DND-41 (cell line): ENCODE data around the gene IQCK.

Source experiments
- ATAC-seq: fragments of 200-7000 bp; cut with Tn5 transposase; 3 replicates; pipeline ENCODE4 v1.9.1; 2021; ENCODE audit warnings: low read depth; ENCODE audit not compliant: insufficient read depth
- DNase-seq: peaks from one replicate; pipeline ENCODE4 v3.0.0-alpha.2; 2020
- H2AFZ ChIP-seq: 2 replicates; pipeline ENCODE4 v1.6.0; 2012; ENCODE audit warnings: low read depth, low read length
- H3K27ac ChIP-seq: 2 replicates; pipeline ENCODE4 v1.5.1; 2012; ENCODE audit warnings: low read length, inconsistent platforms
- H3K27me3 ChIP-seq: fragments of 200-600 bp; sonication (generic); 2 replicates; pipeline ENCODE4 v1.6.0; 2012; ENCODE audit warnings: low read length, mild to moderate bottlenecking, inconsistent platforms; ENCODE audit not compliant: insufficient read depth, poor library complexity
- H3K36me3 ChIP-seq: 2 replicates; pipeline ENCODE4 v1.5.1; 2012; ENCODE audit warnings: low read length, inconsistent platforms; ENCODE audit not compliant: insufficient read depth
- H3K4me1 ChIP-seq: 2 replicates; pipeline ENCODE4 v1.5.1; 2012; ENCODE audit warnings: mild to moderate bottlenecking, low read length; ENCODE audit not compliant: insufficient read depth
- H3K4me2 ChIP-seq: 2 replicates; pipeline ENCODE4 v1.6.0; 2012; ENCODE audit warnings: mild to moderate bottlenecking, moderate library complexity, low read length, inconsistent platforms; ENCODE audit not compliant: insufficient read depth
- H3K4me3 ChIP-seq, 2 experiments: fragments of 200-600 bp in 1 of 2; shearing (Covaris generic) in 1 of 2; 2 replicates each; pipeline ENCODE4 v1.5.1; 2012 to 2016; ENCODE audit warnings: inconsistent platforms in 2 of 2, low read length in 2 of 2, mild to moderate bottlenecking in 2 of 2, low read depth in 1 of 2, moderate library complexity in 1 of 2
- H3K79me2 ChIP-seq: 2 replicates; pipeline ENCODE4 v1.6.0; 2012; ENCODE audit warnings: low read length, inconsistent platforms; ENCODE audit not compliant: insufficient read depth
- H3K9ac ChIP-seq: 2 replicates; pipeline ENCODE4 v1.6.0; 2012; ENCODE audit warnings: low read depth, mild to moderate bottlenecking, inconsistent platforms, low read length, moderate library complexity
- H3K9me3 ChIP-seq: 2 replicates; pipeline ENCODE4 v1.5.1; 2012; ENCODE audit warnings: low read length, moderate library complexity, mild to moderate bottlenecking, inconsistent platforms; ENCODE audit not compliant: insufficient read depth, severe bottlenecking
- H4K20me1 ChIP-seq: 2 replicates; pipeline ENCODE4 v1.6.0; 2012; ENCODE audit warnings: low read length; ENCODE audit not compliant: insufficient read depth
- EZH2 ChIP-seq: IDR thresholded peaks from 3 replicates; pipeline ENCODE4 v1.6.1; 2012; ENCODE audit warnings: borderline replicate concordance, low read depth, mild to moderate bottlenecking, moderate library complexity, low read length, inconsistent platforms; ENCODE audit not compliant: severe bottlenecking
- TF ChIP-seq, protein P1 (sequence below): IDR thresholded peaks from 2 replicates; pipeline ENCODE4 v1.5.1; 2012; ENCODE audit warnings: borderline replicate concordance, low read length, moderate library complexity, mild to moderate bottlenecking; ENCODE audit not compliant: poor library complexity, severe bottlenecking; ENCODE audit errors: extremely low read depth

Gene IQCK

DNA sequence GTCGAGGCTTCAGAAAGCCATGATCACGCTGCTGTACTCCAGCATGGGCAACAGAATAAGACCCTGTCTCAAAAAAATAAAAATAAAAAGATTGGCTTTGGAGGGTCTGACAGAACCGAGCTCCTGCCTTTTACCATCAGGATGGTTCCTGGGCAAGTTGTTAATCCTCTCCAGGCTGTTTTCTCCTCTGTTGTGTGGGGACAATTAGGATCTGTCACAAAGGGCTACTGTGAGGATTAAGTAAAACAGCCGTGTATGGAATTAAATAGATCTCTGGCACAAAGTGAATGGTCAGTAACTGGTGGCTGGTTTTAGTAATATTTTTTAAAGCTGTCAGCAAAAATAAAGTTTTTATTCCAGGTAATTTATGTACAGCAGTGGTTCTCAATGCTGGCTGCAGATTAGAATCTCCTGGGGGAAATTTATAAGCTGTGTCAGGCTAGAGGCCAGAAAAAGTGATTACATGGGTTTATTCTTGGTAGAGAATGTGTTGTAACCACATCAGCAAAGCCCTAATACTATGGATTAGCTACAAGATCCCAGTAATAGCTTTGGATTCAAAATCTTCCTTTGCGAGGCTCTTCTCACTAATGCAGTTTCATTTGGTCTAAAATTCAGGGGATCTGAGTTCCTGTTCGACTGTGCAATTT, 119.4 kb downstream of the IQCK start:
- Histone ChIP-seq H3K27ac (no peak overlapping the region), H2AFZ (no peak overlapping the region), H3K4me2 (no peak overlapping the region), H3K36me3 (no peaks in the 10 kb centered on the region), H4K20me1 (no peaks in the 10 kb centered on the region), H3K27me3 (no peaks in the 10 kb centered on the region), H3K79me2 (no peaks in the 10 kb centered on the region), H3K4me1 (no peaks in the 10 kb centered on the region), H3K9ac (no peak overlapping the region), H3K4me3 (no peak overlapping the region), H3K9me3 (no peaks in the 10 kb centered on the region)
- ATAC-seq (no peak), DNase-seq (no peak)
- TF ChIP-seq, protein P1, sequence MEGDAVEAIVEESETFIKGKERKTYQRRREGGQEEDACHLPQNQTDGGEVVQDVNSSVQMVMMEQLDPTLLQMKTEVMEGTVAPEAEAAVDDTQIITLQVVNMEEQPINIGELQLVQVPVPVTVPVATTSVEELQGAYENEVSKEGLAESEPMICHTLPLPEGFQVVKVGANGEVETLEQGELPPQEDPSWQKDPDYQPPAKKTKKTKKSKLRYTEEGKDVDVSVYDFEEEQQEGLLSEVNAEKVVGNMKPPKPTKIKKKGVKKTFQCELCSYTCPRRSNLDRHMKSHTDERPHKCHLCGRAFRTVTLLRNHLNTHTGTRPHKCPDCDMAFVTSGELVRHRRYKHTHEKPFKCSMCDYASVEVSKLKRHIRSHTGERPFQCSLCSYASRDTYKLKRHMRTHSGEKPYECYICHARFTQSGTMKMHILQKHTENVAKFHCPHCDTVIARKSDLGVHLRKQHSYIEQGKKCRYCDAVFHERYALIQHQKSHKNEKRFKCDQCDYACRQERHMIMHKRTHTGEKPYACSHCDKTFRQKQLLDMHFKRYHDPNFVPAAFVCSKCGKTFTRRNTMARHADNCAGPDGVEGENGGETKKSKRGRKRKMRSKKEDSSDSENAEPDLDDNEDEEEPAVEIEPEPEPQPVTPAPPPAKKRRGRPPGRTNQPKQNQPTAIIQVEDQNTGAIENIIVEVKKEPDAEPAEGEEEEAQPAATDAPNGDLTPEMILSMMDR: no peak
- TF ChIP-seq EZH2: no peak

DNA sequence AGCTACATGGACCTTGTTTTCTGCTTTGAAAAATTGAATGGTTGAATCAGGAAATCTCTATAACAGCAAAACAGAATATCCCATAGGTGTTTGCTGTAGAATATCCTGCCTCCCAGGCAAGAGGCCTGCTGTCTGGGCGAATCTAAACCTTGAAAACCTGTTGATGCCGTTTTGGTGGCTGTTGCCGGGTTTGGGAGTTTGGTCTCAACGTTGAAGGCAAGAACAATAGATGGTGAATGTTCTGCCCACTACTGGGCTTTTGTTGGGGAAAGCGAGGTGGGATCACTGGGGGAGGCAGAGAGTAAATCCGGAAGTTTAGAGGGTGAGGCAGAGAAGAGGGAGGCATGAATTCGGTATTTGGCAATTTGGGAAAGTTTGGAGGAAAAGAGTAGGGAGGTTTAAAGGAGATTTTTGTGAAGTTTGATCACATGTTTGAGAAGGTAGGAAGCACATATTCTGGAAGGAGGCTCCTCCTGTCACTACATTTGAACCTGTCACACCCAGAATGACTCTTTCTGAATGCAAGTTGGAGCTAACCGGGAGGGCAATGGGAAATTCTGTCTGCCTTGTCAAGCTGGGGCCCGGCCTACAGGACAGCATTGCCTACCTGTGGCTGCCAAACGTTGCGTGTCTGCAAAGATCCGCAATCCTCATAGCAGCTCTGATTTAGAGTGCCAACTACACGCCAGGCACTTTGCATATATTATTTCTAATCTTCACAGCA, 120.1 kb downstream of the IQCK start:
- no peak overlapping the region for H3K27ac ChIP-seq
- no peaks in the 10 kb centered on the region for H3K27me3 ChIP-seq
- H3K4me1 ChIP-seq: no peaks in the 10 kb centered on the region
- no peak overlapping the region for H3K9ac ChIP-seq
- H3K4me2 ChIP-seq: no peak overlapping the region
- TF ChIP-seq, protein P1: no peak
- TF ChIP-seq EZH2: no peak
- no peak overlapping the region for H3K4me3 ChIP-seq
- no peaks in the 10 kb centered on the region for H3K36me3 ChIP-seq
- H2AFZ ChIP-seq: no peak overlapping the region
- DNase-seq (no peak), ATAC-seq (no peak)
- no peaks in the 10 kb centered on the region for H4K20me1 ChIP-seq
- no peaks in the 10 kb centered on the region for H3K9me3 ChIP-seq
- H3K79me2 ChIP-seq: no peaks in the 10 kb centered on the region

DNA sequence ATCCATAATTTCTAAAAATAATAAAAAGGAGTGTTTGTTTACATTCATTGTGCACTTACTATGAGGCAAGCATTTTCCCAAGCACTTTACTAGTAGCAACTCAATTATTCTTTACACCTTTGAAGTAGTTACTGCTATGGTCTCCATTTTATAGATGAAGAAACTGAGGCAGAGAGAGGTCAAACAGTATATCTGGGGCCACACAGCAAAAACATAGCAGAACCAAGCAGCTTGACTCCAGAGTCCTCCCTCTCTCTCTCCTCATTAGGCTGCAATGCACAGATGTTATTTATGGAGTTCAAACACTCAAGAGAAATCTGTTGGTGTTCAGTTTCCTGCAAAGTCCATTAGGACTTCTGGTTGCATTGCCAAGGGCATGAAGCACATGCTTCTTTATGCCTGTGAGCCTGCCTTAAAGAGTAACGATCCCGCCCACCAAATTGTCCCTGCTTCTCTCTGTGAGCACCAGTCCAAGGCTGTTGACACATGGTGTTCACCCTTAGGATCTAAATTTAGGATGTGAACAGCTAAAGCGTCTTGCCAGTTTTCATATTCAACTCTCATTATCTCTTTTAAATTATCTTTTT, 122.5 kb downstream of the IQCK start:
- Histone ChIP-seq H3K9me3 (no peaks in the 10 kb centered on the region), H3K27ac (no peak overlapping the region), H2AFZ (no peak overlapping the region), H3K27me3 (no peaks in the 10 kb centered on the region), H3K4me2 (no peak overlapping the region), H3K4me1 (no peaks in the 10 kb centered on the region), H3K79me2 (no peaks in the 10 kb centered on the region), H3K36me3 (no peaks in the 10 kb centered on the region), H3K4me3 (no peak overlapping the region), H3K9ac (no peak overlapping the region), H4K20me1 (no peaks in the 10 kb centered on the region)
- DNase-seq: no peak
- no peak for TF ChIP-seq EZH2
- TF ChIP-seq, protein P1: no peak
- ATAC-seq: no peak
